Activated CD4-positive, alpha-beta T cell treated with anti-CD3 and anti-CD28 coated beads, Interleukin-2, Interleukin-6, amounts not matched to agents 100 ng/mL and 50 ng/mL, durations not matched to agents 16 hours and 8 hours (primary cell): ENCODE data around the gene HEPACAM.

ENCODE experiments used
- DNase-seq: peaks from one replicate; pipeline ENCODE4 v3.0.0-alpha.2; 2020

Gene HEPACAM

DNA sequence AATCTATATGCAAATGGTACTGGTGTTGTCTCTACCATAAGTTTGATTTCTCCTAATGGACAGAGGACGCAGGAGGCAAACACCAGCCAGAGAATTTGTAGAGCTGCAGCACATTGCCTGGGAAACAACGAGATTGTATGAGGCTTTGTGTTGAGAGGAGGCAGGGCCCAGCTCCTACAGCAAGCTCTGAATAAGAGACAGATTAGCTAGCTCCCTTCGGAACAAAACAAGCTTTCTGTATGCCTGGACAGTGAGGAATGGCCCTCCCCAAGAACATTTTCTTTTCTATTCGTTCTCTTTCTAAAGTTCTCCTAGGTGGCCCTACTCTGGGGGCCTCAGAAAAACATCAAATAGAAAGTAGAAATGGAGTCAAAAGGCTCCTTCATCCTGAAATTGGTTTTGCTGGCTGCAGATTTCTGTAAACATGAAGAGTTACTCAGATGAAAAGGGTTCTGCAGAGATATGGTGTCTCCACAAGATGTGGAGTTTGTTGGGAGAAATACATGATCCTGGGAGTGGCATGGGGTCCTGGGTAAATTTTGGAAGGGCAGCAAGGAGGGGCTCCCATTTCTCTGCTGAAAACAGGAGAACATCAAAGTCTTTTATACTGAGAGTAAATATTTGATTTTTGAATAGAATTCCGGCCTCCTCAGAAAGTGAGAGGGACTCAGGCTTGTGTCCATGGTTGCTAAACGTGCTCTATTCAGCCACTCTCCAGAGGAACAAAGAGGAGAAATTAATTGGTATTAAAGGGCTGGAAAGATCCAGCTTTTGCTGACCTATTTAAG is 6.8 kb upstream of the HEPACAM start:
- no peak for DNase-seq

DNA sequence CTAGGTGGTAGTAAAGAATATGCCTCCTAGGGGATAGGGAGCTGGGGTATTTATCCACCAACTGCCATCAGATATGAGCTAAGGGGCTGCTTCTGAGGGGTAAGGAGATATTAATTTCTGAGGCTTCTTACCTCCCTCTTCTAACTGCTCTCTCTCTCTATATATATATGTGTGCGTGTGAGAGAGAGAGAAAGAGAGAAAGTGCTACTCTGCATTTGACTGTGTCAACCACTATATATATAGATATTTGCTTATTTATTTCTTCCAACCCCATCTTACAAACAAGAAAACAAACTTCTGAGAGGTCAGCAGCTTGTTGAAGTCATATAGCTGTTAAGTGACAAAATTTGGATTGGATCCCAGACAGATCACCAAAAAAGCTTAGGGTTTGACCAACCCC is 5.9 kb upstream of the HEPACAM start:
- no peak for DNase-seq

DNA sequence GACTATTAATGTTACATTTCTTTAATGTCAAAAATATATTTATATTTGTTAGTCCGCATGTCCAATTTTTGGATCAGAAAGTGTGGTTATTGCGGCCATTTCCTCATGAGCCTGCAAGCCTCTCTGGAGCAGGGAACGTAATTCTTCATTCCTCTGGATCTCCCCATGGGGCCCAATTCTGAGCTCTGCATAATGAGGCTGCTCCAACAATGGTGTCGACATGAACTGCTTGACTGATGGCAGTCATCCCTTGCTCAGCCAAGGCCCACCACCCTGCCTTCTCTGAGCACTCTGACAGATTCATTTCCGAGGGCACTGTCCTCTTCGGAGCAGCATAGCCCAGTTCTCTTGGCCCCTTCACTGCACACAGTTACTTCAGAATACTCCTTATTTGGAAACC is 3.1 kb upstream of the HEPACAM start:
- no peak for DNase-seq

DNA sequence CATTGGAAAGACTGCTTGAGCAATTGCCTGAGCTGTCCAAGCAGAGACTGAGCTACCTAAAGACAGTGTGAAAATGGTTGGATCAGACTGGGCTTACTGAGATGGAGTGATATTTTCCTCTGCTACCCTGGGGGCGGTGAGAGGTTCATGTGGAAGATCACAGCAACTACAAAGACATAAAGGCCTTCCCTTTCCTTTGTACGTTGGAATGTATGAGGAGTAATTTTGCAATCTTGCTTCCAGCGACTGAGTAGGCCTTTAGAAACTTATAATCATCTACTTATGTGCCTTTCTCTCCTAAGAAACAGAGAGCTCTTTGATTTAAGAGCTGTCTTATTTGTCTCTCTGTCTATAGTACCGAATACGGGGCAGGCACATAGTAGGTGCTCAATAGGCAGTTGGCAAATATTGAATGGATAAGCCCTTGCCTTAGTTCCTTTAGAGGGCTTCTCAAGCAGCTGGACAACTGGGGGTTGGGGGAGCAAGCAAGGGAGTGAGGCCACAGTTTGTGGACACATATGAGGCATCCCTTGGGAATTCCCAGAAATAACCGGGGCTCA is 2.4 kb upstream of the HEPACAM start:
- DNase-seq, result no peak

- no peak for DNase-seq
Observed at GRCh38 chr11:124937336-124937935, 1.6 kb upstream of the HEPACAM start.

GRCh38 chr11:124934862-124935547 is 842 bp downstream of the HEPACAM start:
- DNase-seq, result no peak

DNA sequence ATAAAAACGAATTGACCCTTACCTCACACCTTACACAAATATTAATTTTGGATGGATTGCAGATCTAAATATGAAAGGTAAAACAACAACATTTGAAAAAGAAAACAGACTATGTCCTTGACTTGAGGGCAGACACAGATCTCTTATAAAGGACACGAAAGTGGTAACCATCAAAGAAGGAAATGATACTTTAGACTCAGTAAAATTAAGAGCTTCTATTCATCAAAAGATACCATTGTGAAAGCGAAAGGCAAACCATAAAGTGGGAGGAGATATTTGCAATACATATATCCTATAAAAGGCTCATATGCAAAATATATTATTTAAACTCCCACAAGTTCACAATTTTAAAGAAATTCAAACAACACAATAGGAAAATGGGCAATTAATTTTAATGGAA is 5.0 kb downstream of the HEPACAM start:
- no peak for DNase-seq

DNA sequence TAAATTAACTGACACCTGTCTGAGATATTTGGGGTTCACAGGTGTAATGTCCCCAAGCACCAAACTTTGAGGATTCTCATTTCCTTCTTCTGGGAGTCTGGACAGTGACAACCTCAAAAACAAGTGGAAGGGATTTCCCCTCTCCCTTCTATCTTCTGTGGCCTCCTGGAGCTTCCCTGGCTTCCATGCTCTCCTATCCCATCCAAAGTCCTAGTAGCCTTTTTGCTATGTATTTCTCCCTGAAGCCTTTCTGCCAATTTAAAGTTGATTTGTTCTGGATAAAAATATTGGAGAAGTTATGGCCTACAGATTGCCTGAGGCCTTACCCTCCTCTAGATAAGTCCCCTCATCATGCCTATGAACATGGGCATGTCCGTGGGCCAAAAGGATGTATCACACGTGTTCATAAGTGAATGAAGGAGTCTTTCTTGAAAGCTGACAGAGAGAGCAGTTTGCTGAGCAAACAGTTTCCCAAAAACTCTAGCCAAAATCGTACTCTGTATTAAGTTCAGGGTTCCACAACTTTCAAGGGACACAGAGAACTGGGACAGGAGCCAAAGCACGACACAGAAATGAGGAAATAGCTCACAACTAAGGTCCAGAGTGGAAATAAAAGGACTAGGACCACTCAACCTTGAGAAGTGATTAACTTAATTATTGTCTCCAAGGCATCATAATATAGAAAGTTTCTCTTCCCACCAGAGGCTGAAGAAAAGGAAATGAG is 6.7 kb downstream of the HEPACAM start:
- no peak for DNase-seq

- DNase-seq, result no peak
Observed at GRCh38 chr11:124923296-124923695, 12.6 kb downstream of the HEPACAM start.

DNA sequence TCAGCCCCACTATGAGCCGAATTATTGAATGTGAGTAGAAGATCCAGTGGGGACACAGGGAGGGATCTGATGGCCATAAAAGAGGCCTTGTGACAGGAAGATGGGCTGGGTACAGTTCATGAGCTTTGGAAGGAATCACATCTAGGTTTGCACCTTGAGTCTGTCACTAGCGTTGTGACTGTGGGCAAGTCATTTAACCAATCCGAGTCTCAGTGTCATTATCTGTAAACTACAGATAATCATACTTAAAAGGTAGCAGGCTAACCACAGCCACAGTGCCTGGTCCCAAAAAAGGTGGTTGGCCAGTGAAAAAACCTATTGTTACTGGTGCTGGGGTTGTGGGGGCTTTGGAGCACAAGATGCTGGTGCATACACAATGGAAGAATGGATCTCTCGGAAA is 13.0 kb downstream of the HEPACAM start:
- DNase-seq, result no peak

- peak; percentile 73 for DNase-seq
Observed at GRCh38 chr11:124920870-124921609, 14.8 kb downstream of the HEPACAM start.

DNA sequence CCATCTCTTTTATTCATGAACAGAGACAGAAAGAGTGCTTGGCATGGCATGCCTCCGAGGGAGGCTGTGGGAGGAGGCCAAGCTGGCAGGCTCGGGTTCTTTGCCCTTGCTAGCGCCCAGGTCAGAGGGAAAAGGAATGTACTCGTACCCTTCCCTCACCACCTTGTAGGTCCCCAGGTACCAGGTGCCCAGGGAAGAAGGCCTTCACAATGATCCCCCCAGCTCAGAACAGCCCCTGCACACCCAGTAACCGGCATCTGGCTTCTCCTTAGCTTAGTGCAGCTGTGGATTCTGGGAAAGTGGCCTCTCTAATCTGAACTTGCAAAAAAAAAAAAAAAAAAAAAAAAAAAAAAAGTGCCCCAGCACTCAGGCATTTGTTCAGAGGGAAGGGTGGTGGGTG is 15.5 kb downstream of the HEPACAM start:
- DNase-seq, result no peak

- DNase-seq, result no peak
Observed at GRCh38 chr11:124919898-124920297, 15.9 kb downstream of the HEPACAM start.

- DNase-seq, result no peak
Observed at GRCh38 chr11:124918950-124919349, 16.9 kb downstream of the HEPACAM start, which contains the start of gene HEPN1. TSS of gene HEPN1 (plus strand) at chr11:124919250.

DNA sequence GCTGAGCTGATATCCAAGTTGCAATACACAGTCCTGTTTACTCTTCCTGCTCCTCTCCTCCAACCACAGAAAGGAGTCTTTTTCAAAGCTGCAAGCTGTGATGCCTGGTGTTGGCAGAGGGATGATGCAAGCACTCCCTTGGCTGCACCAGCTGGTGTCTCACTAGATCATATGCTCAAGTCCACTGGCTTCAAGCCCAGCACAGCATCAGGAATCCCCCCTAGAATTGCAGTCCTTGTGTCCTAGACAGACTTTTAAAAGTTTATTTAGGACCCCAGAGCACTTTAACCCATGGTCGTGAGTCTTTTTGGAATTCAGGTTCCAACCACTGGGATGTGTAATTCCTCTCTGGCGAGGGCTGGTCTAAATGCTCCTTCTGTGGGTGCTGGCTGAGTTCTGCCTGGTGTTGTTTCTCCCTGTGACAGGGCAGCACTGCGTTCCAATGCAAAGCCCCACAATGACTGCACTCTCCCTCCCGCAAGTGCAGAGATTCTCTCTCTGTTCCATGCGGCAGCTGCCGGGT is 18.7 kb downstream of the HEPACAM start:
- no peak for DNase-seq

- DNase-seq, result no peak
Observed at GRCh38 chr11:124916370-124916710, 19.5 kb downstream of the HEPACAM start.

DNA sequence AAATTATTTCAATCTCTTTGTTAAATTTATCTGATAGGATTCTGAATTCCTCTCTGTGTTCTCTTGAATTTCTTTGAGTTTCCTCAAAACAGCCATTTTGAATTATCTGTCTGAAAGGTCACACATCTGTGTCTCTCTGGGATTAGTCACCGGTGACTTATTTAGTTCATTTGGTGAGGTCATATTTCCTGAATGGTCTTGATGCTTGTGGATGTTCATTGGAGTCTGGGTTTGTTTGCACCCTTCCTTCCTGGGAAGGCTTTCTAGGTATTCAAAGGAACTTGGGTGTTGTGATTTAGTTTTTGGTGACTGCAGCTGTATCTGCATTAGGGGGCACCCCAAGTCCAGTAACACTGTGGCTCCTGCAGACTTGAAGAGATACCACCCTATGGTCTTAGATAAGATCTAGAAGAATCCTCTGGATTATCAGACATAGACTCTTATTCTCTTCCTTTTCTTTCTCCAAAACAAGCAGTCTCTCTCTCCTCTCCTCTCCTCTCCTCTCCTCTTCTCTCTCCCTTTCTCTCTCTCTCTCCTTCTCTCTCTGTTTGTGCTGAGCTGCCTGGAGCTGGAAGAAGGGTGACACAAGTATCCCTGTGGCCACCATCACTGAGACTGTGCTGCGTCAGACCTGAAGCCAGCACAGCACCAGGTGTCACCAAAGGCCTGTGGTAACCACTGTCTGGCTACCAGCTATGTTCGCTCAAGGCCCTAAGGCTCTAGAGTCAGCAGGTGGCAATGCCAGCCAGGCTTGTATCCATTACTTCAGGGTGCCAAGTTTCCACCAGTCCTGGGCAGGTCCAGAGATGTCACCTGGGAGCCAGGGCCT is 20.1 kb downstream of the HEPACAM start:
- DNase-seq, result no peak

DNA sequence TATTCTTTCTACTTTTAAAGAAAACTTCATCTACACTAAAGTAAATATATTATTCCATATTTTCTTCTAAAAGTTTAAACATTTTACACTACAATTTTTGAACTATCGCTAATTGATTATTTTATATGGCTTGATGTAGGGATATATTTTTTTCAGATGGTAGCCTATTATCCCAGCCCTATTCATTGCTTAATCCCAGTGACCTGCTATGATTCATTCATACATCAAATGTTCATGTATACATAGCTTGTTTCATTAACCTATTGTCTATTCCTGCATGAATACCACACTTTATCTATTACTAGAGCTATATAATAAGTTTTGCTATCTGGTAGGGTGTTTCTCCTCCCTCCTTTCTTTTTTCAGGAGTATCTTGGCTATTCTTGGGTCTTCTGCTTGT is 33.2 kb downstream of the HEPACAM start:
- no peak for DNase-seq

DNA sequence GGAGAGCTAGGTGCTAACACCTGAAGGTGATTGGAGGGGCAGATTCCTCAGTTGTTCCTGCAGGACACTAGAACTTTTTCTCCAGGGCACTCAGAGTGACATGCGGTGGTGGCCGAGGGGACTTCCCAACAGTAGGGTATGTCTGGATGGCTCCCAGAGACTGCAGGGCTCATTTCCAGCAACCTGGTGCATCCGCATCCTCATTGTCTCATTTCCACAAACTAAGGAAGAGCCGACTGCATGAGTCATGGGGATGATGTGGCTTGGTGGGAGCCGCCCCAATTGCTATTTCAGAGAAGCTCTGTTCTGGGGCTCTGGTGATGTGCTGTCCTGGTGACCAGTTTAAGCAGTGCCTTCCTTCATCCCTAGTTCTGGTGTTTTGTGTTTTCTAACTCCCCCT is 35.4 kb downstream of the HEPACAM start:
- no peak for DNase-seq

- DNase-seq, result no peak
Observed at GRCh38 chr11:124899383-124900145, 36.3 kb downstream of the HEPACAM start.
